ENCODE measurements around the gene OGFOD1. TPM values are rescaled to one million over a fixed set of nuclear protein-coding genes. Genes with fewer than 3 reads are reported as not detected.
A peak's percentile ranks its signal among the peaks of the same experiment; 100 is the strongest.

The OGFOD1 gene
- total and polyA plus RNA-seq, 2 experiments from 2014 or later = 74.5 to 76.3 TPM

- DNase-seq (ENCODE audit: low spot score) (no peak), ATAC-seq (no peak)
- Histone ChIP-seq H4K20me1 (replicated peaks; ENCODE audit: insufficient read depth) (no peaks in the 10 kb centered on the region), H3K4me1 (ENCODE audit: insufficient read depth) (no peaks in the 10 kb centered on the region), H3K27ac (ENCODE audit: low read depth) (no peak overlapping the region), H2AFZ (no peak overlapping the region), H3K4me2 (no peak overlapping the region), H3K4me3 (no peak overlapping the region), H3F3A (replicated peaks; ENCODE audit: low read depth) (no peaks in the 10 kb centered on the region), H3K27me3 (ENCODE audit: insufficient read depth) (no peaks in the 10 kb centered on the region), H3K79me2 (replicated peaks; ENCODE audit: insufficient read depth) (no peaks in the 10 kb centered on the region), H3K36me3 (ENCODE audit: insufficient read depth) (no peaks in the 10 kb centered on the region), H3K9me2 (ENCODE audit: insufficient read depth) (no peaks in the 10 kb centered on the region)
- Mint-ChIP-seq H3K27me3 (ENCODE audit: insufficient read depth, low read depth, poor library complexity) (peaks cover 2% of the 10 kb centered on the region), H3K36me3 (ENCODE audit: low read depth) (no peaks in the 10 kb centered on the region), H3K27ac (no peak overlapping the region), H3K4me1 (no peaks in the 10 kb centered on the region), H3K4me3 (no peak overlapping the region), H3K9me3 (no peaks in the 10 kb centered on the region)
- no peak for TF ChIP-seq CREB1 (CRISPR knock-in tag; IDR thresholded peaks at IDR 0.05; ENCODE audit: low read depth)
- no peak for TF ChIP-seq NANOG (IDR thresholded peaks at IDR 0.05; ENCODE audit: borderline replicate concordance)
- no peak for TF ChIP-seq ZNF114 (CRISPR knock-in tag; IDR thresholded peaks at IDR 0.05)
- TF ChIP-seq POLR2AphosphoS5 (IDR thresholded peaks at IDR 0.05; ENCODE audit: low read depth) = no peak
Observed at GRCh38 chr16:56491657-56492261, 40.4 kb downstream of the OGFOD1 start.

DNA sequence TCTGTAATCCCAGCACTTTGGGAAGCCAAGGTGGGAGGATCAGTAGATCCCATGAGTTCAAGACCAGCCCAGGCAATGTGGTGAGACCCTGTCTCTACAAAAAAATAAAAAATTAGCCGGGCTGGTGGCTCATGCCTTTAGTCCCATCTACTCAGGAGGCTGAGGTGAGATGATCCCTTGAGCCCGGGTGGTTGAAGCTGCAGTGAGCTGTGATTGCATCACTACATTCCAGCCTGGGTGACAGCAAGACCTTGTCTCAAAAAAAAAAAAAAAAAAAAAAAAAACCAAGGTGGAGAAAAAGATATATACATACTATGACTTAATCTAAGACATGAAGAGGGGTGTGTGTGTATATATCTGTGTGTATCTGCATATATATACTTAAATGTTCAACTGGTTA is 41.8 kb downstream of the OGFOD1 start:
- no peaks in the 10 kb centered on the region for H3K36me3 Mint-ChIP-seq (ENCODE audit: low read depth)

DNA sequence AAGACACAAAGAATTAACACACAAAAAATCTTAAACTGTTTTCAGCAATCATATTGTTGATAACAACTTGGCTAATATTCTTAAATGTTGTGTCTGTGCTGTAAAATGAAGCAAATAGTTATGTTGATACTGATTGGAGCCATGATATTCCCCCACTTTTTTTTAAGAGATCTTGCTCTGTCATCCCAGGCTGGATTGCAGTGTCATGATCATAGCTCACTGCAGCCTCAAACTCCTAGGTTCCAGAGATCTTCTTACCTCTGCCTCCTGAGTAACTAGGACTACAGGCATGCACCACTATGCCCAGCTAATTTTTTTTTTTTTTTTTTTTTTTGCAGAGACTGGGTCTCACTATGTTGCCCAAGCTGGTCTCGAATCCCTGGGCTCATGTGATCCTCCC is 42.5 kb downstream of the OGFOD1 start:
- Histone ChIP-seq H3K4me1 (ENCODE audit: insufficient read depth) (no peaks in the 10 kb centered on the region), H3K79me2 (replicated peaks; ENCODE audit: insufficient read depth) (no peaks in the 10 kb centered on the region), H2AFZ (no peak overlapping the region), H3K27me3 (ENCODE audit: insufficient read depth) (no peaks in the 10 kb centered on the region), H3K36me3 (ENCODE audit: insufficient read depth) (no peaks in the 10 kb centered on the region), H3K9me2 (ENCODE audit: insufficient read depth) (no peaks in the 10 kb centered on the region), H3K4me2 (no peak overlapping the region), H3F3A (replicated peaks; ENCODE audit: low read depth) (no peaks in the 10 kb centered on the region), H4K20me1 (replicated peaks; ENCODE audit: insufficient read depth) (no peaks in the 10 kb centered on the region), H3K4me3 (no peak overlapping the region), H3K27ac (ENCODE audit: low read depth) (no peak overlapping the region)
- no peaks in the 10 kb centered on the region for H3K9me3 Mint-ChIP-seq
- no peak for ATAC-seq
- peak overlapping the region; percentile 44; the same call in 1 of the 2 replicates for H3K27ac Mint-ChIP-seq
- no peak overlapping the region for H3K4me3 Mint-ChIP-seq
- H3K4me1 Mint-ChIP-seq = no peaks in the 10 kb centered on the region
- no peaks in the 10 kb centered on the region for H3K27me3 Mint-ChIP-seq (ENCODE audit: insufficient read depth, low read depth, poor library complexity)
- TF ChIP-seq ZNF114 (CRISPR knock-in tag; IDR thresholded peaks at IDR 0.05) = no peak
- no peaks in the 10 kb centered on the region for H3K36me3 Mint-ChIP-seq (ENCODE audit: low read depth)
- DNase-seq (ENCODE audit: low spot score) = no peak

More for the DNA sequence above, 41.8 kb downstream of the OGFOD1 start:
- TF ChIP-seq CREB1 (CRISPR knock-in tag; IDR thresholded peaks at IDR 0.05; ENCODE audit: low read depth) (no peak), STAT1 (IDR thresholded peaks at IDR 0.05; ENCODE audit: unreplicated experiment) (no peak)
- Histone ChIP-seq H3K4me2 (no peak overlapping the region), H3K27ac (ENCODE audit: low read depth) (no peak overlapping the region), H3K4me3 (no peak overlapping the region), H3K36me3 (ENCODE audit: insufficient read depth) (no peaks in the 10 kb centered on the region), H3K4me1 (ENCODE audit: insufficient read depth) (no peaks in the 10 kb centered on the region), H2AFZ (no peak overlapping the region), H3K9me2 (ENCODE audit: insufficient read depth) (no peaks in the 10 kb centered on the region), H3F3A (replicated peaks; ENCODE audit: low read depth) (no peaks in the 10 kb centered on the region), H4K20me1 (replicated peaks; ENCODE audit: insufficient read depth) (no peaks in the 10 kb centered on the region), H3K27me3 (ENCODE audit: insufficient read depth) (no peaks in the 10 kb centered on the region), H3K79me2 (replicated peaks; ENCODE audit: insufficient read depth) (no peaks in the 10 kb centered on the region)
- no peaks in the 10 kb centered on the region for H3K9me3 Mint-ChIP-seq
- H3K4me1 Mint-ChIP-seq = no peaks in the 10 kb centered on the region
- H3K27me3 Mint-ChIP-seq (ENCODE audit: insufficient read depth, low read depth, poor library complexity) = no peaks in the 10 kb centered on the region
- DNase-seq (ENCODE audit: low spot score) = no peak
- H3K27ac Mint-ChIP-seq = no peak overlapping the region
- no peak overlapping the region for H3K4me3 Mint-ChIP-seq
- no peak for ATAC-seq

DNA sequence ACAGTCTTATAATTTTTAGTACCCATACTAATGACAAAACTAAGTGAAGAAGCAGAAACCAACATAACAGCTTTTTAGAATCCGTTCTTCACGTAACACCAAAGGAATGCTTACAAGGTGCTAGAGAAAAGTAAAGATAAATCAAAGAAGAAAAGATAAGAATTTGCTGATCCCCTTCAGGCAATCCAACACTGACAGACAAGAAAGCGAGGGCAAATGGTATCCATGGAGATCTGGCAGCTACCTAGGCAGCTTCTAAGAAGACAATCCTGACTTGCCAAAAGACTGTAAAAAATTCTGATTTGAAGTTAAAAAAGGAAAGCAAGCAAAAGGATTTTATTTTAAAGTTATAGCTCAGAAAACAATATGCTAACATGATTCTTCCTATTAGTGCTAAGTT is 53.8 kb downstream of the OGFOD1 start:
- H3K4me1 ChIP-seq (ENCODE audit: insufficient read depth) = no peaks in the 10 kb centered on the region
- Mint-ChIP-seq H3K27ac (no peak overlapping the region), H3K4me3 (no peak overlapping the region), H3K4me1 (no peaks in the 10 kb centered on the region), H3K36me3 (ENCODE audit: low read depth) (peaks cover 3% of the 10 kb centered on the region; the same call in 1 of the 3 replicates), H3K9me3 (no peaks in the 10 kb centered on the region), H3K27me3 (ENCODE audit: insufficient read depth, low read depth, poor library complexity) (no peaks in the 10 kb centered on the region)
- no peak overlapping the region for H3K27ac ChIP-seq (ENCODE audit: low read depth)
- no peaks in the 10 kb centered on the region for H3K27me3 ChIP-seq (ENCODE audit: insufficient read depth)
- H3K36me3 ChIP-seq (ENCODE audit: insufficient read depth) = no peaks in the 10 kb centered on the region
- no peaks in the 10 kb centered on the region for H3F3A ChIP-seq (replicated peaks; ENCODE audit: low read depth)
- H3K9me2 ChIP-seq (ENCODE audit: insufficient read depth) = no peaks in the 10 kb centered on the region
- H2AFZ ChIP-seq = no peak overlapping the region
- no peak for DNase-seq (ENCODE audit: low spot score)
- no peak overlapping the region for H3K4me3 ChIP-seq
- no peak for ATAC-seq
- H3K79me2 ChIP-seq (replicated peaks; ENCODE audit: insufficient read depth) = no peaks in the 10 kb centered on the region
- H3K4me2 ChIP-seq = no peak overlapping the region
- H4K20me1 ChIP-seq (replicated peaks; ENCODE audit: insufficient read depth) = no peaks in the 10 kb centered on the region
- no peak for TF ChIP-seq ZNF462 (CRISPR knock-in tag; IDR thresholded peaks at IDR 0.05)
